DOHH2 (cell line): ENCODE results near the gene ADGRG1.

Experiments used
- H3F3A ChIP-seq: fragments of 200-600 bp; sonication (generic), shearing (Covaris generic); 2 replicates; pipeline ENCODE4 v1.6.0; 2016; ENCODE audit warnings: antibody characterized with exemption, mild to moderate bottlenecking; ENCODE audit not compliant: control insufficient read depth, insufficient read depth
- H3K27ac ChIP-seq: fragments of 200-600 bp; sonication (generic); 2 replicates; pipeline ENCODE4 v1.5.1; 2014; ENCODE audit warnings: low read depth, mild to moderate bottlenecking, low read length, moderate library complexity
- H3K27me3 ChIP-seq: fragments of 200-600 bp; sonication (generic); 2 replicates; pipeline ENCODE4 v1.6.1; 2014; ENCODE audit warnings: mild to moderate bottlenecking, low read length, mixed read lengths; ENCODE audit not compliant: control insufficient read depth
- H3K36me3 ChIP-seq: fragments of 200-600 bp; sonication (generic); 2 replicates; pipeline ENCODE4 v1.6.1; 2014; ENCODE audit warnings: mild to moderate bottlenecking, low read length, moderate library complexity, mixed read lengths; ENCODE audit not compliant: control insufficient read depth
- H3K4me1 ChIP-seq: fragments of 200-600 bp; sonication (generic); 2 replicates; pipeline ENCODE4 v1.6.1; 2014; ENCODE audit warnings: mild to moderate bottlenecking, low read length, mixed read lengths; ENCODE audit not compliant: control insufficient read depth
- H3K4me2 ChIP-seq: fragments of 200-600 bp; sonication (generic); 2 replicates; pipeline ENCODE4 v1.6.0; 2014; ENCODE audit warnings: mild to moderate bottlenecking, low read length, moderate library complexity
- H3K4me3 ChIP-seq: fragments of 200-600 bp; sonication (generic); 2 replicates; pipeline ENCODE4 v1.5.1; 2014; ENCODE audit warnings: mild to moderate bottlenecking, low read length, mixed read lengths
- H3K79me2 ChIP-seq: fragments of 200-600 bp; sonication (generic); 2 replicates; pipeline ENCODE4 v1.6.1; 2014; ENCODE audit warnings: mild to moderate bottlenecking, low read length, mixed read lengths; ENCODE audit not compliant: control insufficient read depth
- H3K9me2 ChIP-seq: fragments of 200-600 bp; sonication (generic); replicated peaks from 2 replicates; pipeline ENCODE4 v1.6.1; 2014; ENCODE audit warnings: mild to moderate bottlenecking, low read length, mixed read lengths; ENCODE audit not compliant: control insufficient read depth
- H3K9me3 ChIP-seq: fragments of 200-600 bp; sonication (generic); 2 replicates; pipeline ENCODE4 v1.6.1; 2014; ENCODE audit warnings: antibody characterized with exemption, low read length, mixed read lengths; ENCODE audit not compliant: control insufficient read depth, insufficient read depth
- H4K20me1 ChIP-seq: fragments of 200-600 bp; sonication (generic); 2 replicates; pipeline ENCODE4 v1.6.0; 2014; ENCODE audit warnings: low read depth, mild to moderate bottlenecking, antibody characterized with exemption, low read length, moderate library complexity; ENCODE audit not compliant: control insufficient read depth, insufficient read depth
- CTCF ChIP-seq: fragments of 200-600 bp; sonication (generic); IDR thresholded peaks from one replicate; pipeline ENCODE4 v1.5.1; 2014; ENCODE audit warnings: antibody characterized with exemption, mild to moderate bottlenecking, low read depth, low read length; ENCODE audit not compliant: poor library complexity, severe bottlenecking
- EZH2phosphoT487 ChIP-seq: fragments of 200-600 bp; sonication (generic); IDR thresholded peaks from 2 replicates; pipeline ENCODE4 v1.6.1; 2017; ENCODE audit warnings: borderline replicate concordance, mild to moderate bottlenecking, antibody characterized with exemption, low read length, moderate library complexity, mixed read lengths

ADGRG1 gene

GRCh38 chr16:57638381-57638780, 10.0 kb downstream of the ADGRG1 start:
- no peaks in the 10 kb centered on the region for H3K79me2 ChIP-seq
- H3F3A ChIP-seq = no peaks in the 10 kb centered on the region
- H3K9me3 ChIP-seq = no peaks in the 10 kb centered on the region
- no peak for TF ChIP-seq EZH2phosphoT487
- no peak for TF ChIP-seq CTCF
- H3K36me3 ChIP-seq = no peaks in the 10 kb centered on the region
- H3K4me2 ChIP-seq = no peak overlapping the region
- H3K4me3 ChIP-seq = no peak overlapping the region
- H3K9me2 ChIP-seq = no peaks in the 10 kb centered on the region
- peaks cover 4% of the 10 kb centered on the region; the same call in 1 of the 2 replicates for H3K4me1 ChIP-seq
- H4K20me1 ChIP-seq = peaks cover 8% of the 10 kb centered on the region; the same call in 1 of the 2 replicates
- H3K27me3 ChIP-seq = peaks cover 49% of the 10 kb centered on the region
- H3K27ac ChIP-seq = no peak overlapping the region

GRCh38 chr16:57639172-57639887, 10.9 kb downstream of the ADGRG1 start:
- Histone ChIP-seq H3K27me3 (peaks cover 49% of the 10 kb centered on the region), H3K4me3 (no peak overlapping the region), H3K9me3 (no peaks in the 10 kb centered on the region; the same call in 1 of the 2 replicates), H4K20me1 (peaks cover 8% of the 10 kb centered on the region; the same call in 1 of the 2 replicates), H3K4me2 (no peak overlapping the region), H3K4me1 (peaks cover 4% of the 10 kb centered on the region; the same call in 1 of the 2 replicates), H3F3A (no peaks in the 10 kb centered on the region), H3K79me2 (no peaks in the 10 kb centered on the region), H3K36me3 (no peaks in the 10 kb centered on the region), H3K9me2 (no peaks in the 10 kb centered on the region), H3K27ac (no peak overlapping the region)
- TF ChIP-seq CTCF (no peak), EZH2phosphoT487 (no peak)

- Histone ChIP-seq H3K36me3 (no peaks in the 10 kb centered on the region), H3K27ac (no peak overlapping the region), H3K9me3 (no peaks in the 10 kb centered on the region; the same call in 1 of the 2 replicates), H3K79me2 (no peaks in the 10 kb centered on the region), H3K9me2 (no peaks in the 10 kb centered on the region), H4K20me1 (peaks cover 8% of the 10 kb centered on the region; the same call in 1 of the 2 replicates), H3K4me3 (no peak overlapping the region), H3K27me3 (peaks cover 43% of the 10 kb centered on the region), H3F3A (no peaks in the 10 kb centered on the region), H3K4me2 (no peak overlapping the region), H3K4me1 (peaks cover 4% of the 10 kb centered on the region; the same call in 1 of the 2 replicates)
- TF ChIP-seq CTCF (no peak), EZH2phosphoT487 (no peak)
These were observed 11.8 kb downstream of the ADGRG1 start for GRCh38 chr16:57640185-57640584.
